Vagina (tissue), 2 donors: ENCODE measurements around the gene LAMC3. TPM values are rescaled to one million over a fixed set of nuclear protein-coding genes. Genes with fewer than 3 reads are reported as not detected.

Experiments used
- DNase-seq, 2 donors: peaks; one replicate each; pipeline ENCODE4 v3.0.0-alpha.2; 2017; ENCODE audit errors: extremely low spot score in 2 of 2
- H3K27ac ChIP-seq: fragments of 200-600 bp; sonication (generic); one replicate; pipeline ENCODE4 v1.5.1; 2019
- H3K27me3 ChIP-seq: fragments of 200-600 bp; sonication (generic); one replicate; pipeline ENCODE4 v1.5.1; 2019
- H3K36me3 ChIP-seq, 2 donors: fragments of 200-600 bp; sonication (generic); one replicate each; pipeline ENCODE4 v1.5.1; 2017 to 2019
- H3K4me1 ChIP-seq: fragments of 200-600 bp; sonication (generic); one replicate; pipeline ENCODE4 v1.5.1; 2019
- H3K4me3 ChIP-seq, 2 donors: fragments of 200-600 bp; sonication (generic); 1 replicate in 1 of 2; 2 replicates in 1 of 2; pipeline ENCODE4 v1.5.1; 2016 to 2019
- H3K9me3 ChIP-seq: fragments of 200-600 bp; sonication (generic); one replicate; pipeline ENCODE4 v1.5.1; 2019
- CTCF ChIP-seq, 3 experiments: fragments of 450-650 bp in 2 of 3; fragments of 200-600 bp in 1 of 3; sonication (generic) in 1 of 3; IDR thresholded peaks; one replicate each; pipeline ENCODE4 v1.5.1; 2017 to 2019; ENCODE audit warnings: antibody characterized with exemption in 3 of 3, mild to moderate bottlenecking in 2 of 3, moderate library complexity in 2 of 3
- POLR2A ChIP-seq, 2 donors: fragments of 450-650 bp; IDR thresholded peaks; one replicate each; pipeline ENCODE4 v1.6.1; 2017; ENCODE audit warnings: antibody characterized with exemption in 2 of 2, mild to moderate bottlenecking in 2 of 2, moderate library complexity in 2 of 2
- POLR2AphosphoS5 ChIP-seq, 2 donors: sonication (generic); formaldehyde crosslinking; IDR thresholded peaks; one replicate each; pipeline ENCODE4 v1.9.0; 2017; ENCODE audit warnings: antibody characterized with exemption in 2 of 2, mild to moderate bottlenecking in 2 of 2, low read depth in 1 of 2; ENCODE audit not compliant: insufficient read depth in 1 of 2
- intact Hi-C: fragments of 100-400 bp; cut with DNase I; formaldehyde crosslinking; loops from one replicate; pipeline ENCODE4 v1.15.1; 2023
- total RNA-seq: library from RNA; depleted of rRNA; stranded (reverse); fragments of >200 nt; gene quantifications from one replicate; pipeline ENCODE4 v1.2.3, GENCODE V29; 2016

LAMC3 gene
- total RNA-seq, 1 donor from 2014 or later = 13.3 TPM

GRCh38 chr9:130988905-130989304 is 20.1 kb upstream of the LAMC3 start:
- Histone ChIP-seq H3K4me1 (no peaks in the 10 kb centered on the region), H3K27me3 (no peaks in the 10 kb centered on the region), H3K27ac (no peak overlapping the region), H3K4me3 (no peak overlapping the region), H3K9me3 (no peaks in the 10 kb centered on the region), H3K36me3 (no peaks in the 10 kb centered on the region)
- DNase-seq = no peak
- intact Hi-C loops = no loop called here
- no peak for TF ChIP-seq POLR2A (IDR thresholded peaks at IDR 0.05)
- TF ChIP-seq CTCF (IDR thresholded peaks at IDR 0.05) = no peak
- no peak for TF ChIP-seq POLR2AphosphoS5 (IDR thresholded peaks at IDR 0.05; ENCODE audit: insufficient read depth in 1 of 2, low read depth in 1 of 2)

GRCh38 chr9:130989391-130989790 is 19.6 kb upstream of the LAMC3 start:
- H3K4me1 ChIP-seq = no peaks in the 10 kb centered on the region
- DNase-seq = no peak
- no peaks in the 10 kb centered on the region for H3K9me3 ChIP-seq
- H3K4me3 ChIP-seq = no peak overlapping the region
- intact Hi-C loops = no loop called here
- TF ChIP-seq POLR2AphosphoS5 (IDR thresholded peaks at IDR 0.05; ENCODE audit: insufficient read depth in 1 of 2, low read depth in 1 of 2) (no peak), POLR2A (IDR thresholded peaks at IDR 0.05) (no peak), CTCF (IDR thresholded peaks at IDR 0.05) (no peak)
- no peaks in the 10 kb centered on the region for H3K36me3 ChIP-seq
- H3K27ac ChIP-seq = no peak overlapping the region
- H3K27me3 ChIP-seq = no peaks in the 10 kb centered on the region

DNA sequence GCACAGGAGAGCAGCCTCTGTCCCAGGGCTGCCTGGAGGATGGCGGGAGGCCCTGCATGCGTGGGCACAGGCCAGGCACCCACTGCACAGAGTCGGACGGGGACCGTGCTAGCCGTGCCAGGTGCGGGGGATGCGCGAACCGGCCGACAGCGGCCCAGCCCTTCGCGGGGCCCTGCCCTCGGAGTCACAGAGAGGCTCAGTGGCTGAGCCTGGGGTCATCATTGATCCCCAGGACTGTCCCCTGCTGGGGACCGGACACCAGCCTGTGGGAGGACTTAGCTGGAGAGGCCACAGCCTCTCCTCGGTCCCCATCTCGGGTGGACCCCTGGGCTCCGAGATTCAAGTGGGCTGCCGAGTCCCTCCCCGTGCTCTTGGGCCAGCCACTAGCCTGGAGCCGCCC is 19.1 kb upstream of the LAMC3 start:
- Histone ChIP-seq H3K36me3 (no peaks in the 10 kb centered on the region), H3K9me3 (no peaks in the 10 kb centered on the region), H3K27ac (no peak overlapping the region), H3K4me3 (no peak overlapping the region), H3K4me1 (no peaks in the 10 kb centered on the region), H3K27me3 (no peaks in the 10 kb centered on the region)
- DNase-seq = no peak
- no peak for TF ChIP-seq POLR2AphosphoS5 (IDR thresholded peaks at IDR 0.05; ENCODE audit: insufficient read depth in 1 of 2, low read depth in 1 of 2)
- no peak for TF ChIP-seq CTCF (IDR thresholded peaks at IDR 0.05)
- TF ChIP-seq POLR2A (IDR thresholded peaks at IDR 0.05) = no peak
- intact Hi-C loops = no loop called here

GRCh38 chr9:130990306-130990977 is 18.5 kb upstream of the LAMC3 start:
- TF ChIP-seq POLR2AphosphoS5 (IDR thresholded peaks at IDR 0.05; ENCODE audit: insufficient read depth in 1 of 2, low read depth in 1 of 2) (no peak), POLR2A (IDR thresholded peaks at IDR 0.05) (no peak), CTCF (IDR thresholded peaks at IDR 0.05) (no peak)
- no peaks in the 10 kb centered on the region for H3K4me1 ChIP-seq
- no peaks in the 10 kb centered on the region for H3K36me3 ChIP-seq
- no peaks in the 10 kb centered on the region for H3K27me3 ChIP-seq
- H3K9me3 ChIP-seq = no peaks in the 10 kb centered on the region
- intact Hi-C loops = no loop called here
- no peak for DNase-seq
- no peak overlapping the region for H3K4me3 ChIP-seq
- H3K27ac ChIP-seq = no peak overlapping the region

- Histone ChIP-seq H3K4me1 (no peaks in the 10 kb centered on the region), H3K36me3 (no peaks in the 10 kb centered on the region), H3K4me3 (no peak overlapping the region), H3K27me3 (no peaks in the 10 kb centered on the region), H3K9me3 (no peaks in the 10 kb centered on the region), H3K27ac (no peak overlapping the region)
- DNase-seq = no peak
- intact Hi-C loops = no loop called here
- TF ChIP-seq POLR2AphosphoS5 (IDR thresholded peaks at IDR 0.05; ENCODE audit: insufficient read depth in 1 of 2, low read depth in 1 of 2) (no peak), POLR2A (IDR thresholded peaks at IDR 0.05) (no peak), CTCF (IDR thresholded peaks at IDR 0.05) (no peak)
These were observed 17.8 kb upstream of the LAMC3 start for GRCh38 chr9:130990978-130991777.
